HepG2 (cell line): ENCODE data around the gene SOX12. TPM values are rescaled to one million over a fixed set of nuclear protein-coding genes. Genes with fewer than 3 reads are reported as not detected.

Experiments
- GATAD1 ChIP-seq: IDR thresholded peaks from 2 replicates; pipeline ENCODE4 v1.6.1; 2016; ENCODE audit warnings: missing genetic modification reagents, missing compliant biosample characterization
- HDAC1 ChIP-seq: sonication (generic); formaldehyde crosslinking; IDR thresholded peaks from 2 replicates; pipeline ENCODE4 v1.5.1; 2020; ENCODE audit warnings: mild to moderate bottlenecking, missing genetic modification reagents
- KLF13 ChIP-seq: sonication (generic); formaldehyde crosslinking; IDR thresholded peaks from 2 replicates; pipeline ENCODE4 v1.4.0; 2020; ENCODE audit warnings: mild to moderate bottlenecking, missing genetic modification reagents
- MED13 ChIP-seq: sonication (generic); formaldehyde crosslinking; IDR thresholded peaks from 2 replicates; pipeline ENCODE4 v1.5.0; 2020; ENCODE audit warnings: missing genetic modification reagents
- NFKBIZ ChIP-seq: IDR thresholded peaks from 2 replicates; pipeline ENCODE4 v1.6.1; 2018; ENCODE audit warnings: missing genetic modification reagents, missing compliant biosample characterization
- PHF5A ChIP-seq: IDR thresholded peaks from one replicate; pipeline ENCODE4 v1.6.1; 2018; ENCODE audit warnings: low read depth, missing genetic modification reagents; ENCODE audit not compliant: unreplicated experiment
- POLR2A ChIP-seq, 2 experiments: IDR thresholded peaks; 2 replicates each; pipeline ENCODE4 v1.6.1; 2011; ENCODE audit warnings: low read depth in 2 of 2, low read length in 2 of 2, mild to moderate bottlenecking in 1 of 2, moderate library complexity in 1 of 2; ENCODE audit not compliant: insufficient read depth in 1 of 2
- RBM39 ChIP-seq: fragments of 200-400 bp; formaldehyde crosslinking; IDR thresholded peaks from one replicate; pipeline ENCODE4 v1.6.1; 2018; ENCODE audit warnings: antibody characterized with exemption, mild to moderate bottlenecking, low read depth, low read length; ENCODE audit not compliant: poor library complexity, severe bottlenecking
- RFXANK ChIP-seq: IDR thresholded peaks from 2 replicates; pipeline ENCODE4 v1.6.1; 2016
- SALL2 ChIP-seq: sonication (generic); formaldehyde crosslinking; IDR thresholded peaks from 2 replicates; pipeline ENCODE4 v1.8.1; 2023; ENCODE audit warnings: mild to moderate bottlenecking, missing genetic modification reagents, inconsistent platforms
- ZNF121 ChIP-seq: sonication (generic); formaldehyde crosslinking; IDR thresholded peaks from 2 replicates; pipeline ENCODE4 v1.5.0; 2020; ENCODE audit warnings: mild to moderate bottlenecking, missing genetic modification reagents
- ZNF567 ChIP-seq: sonication (generic); formaldehyde crosslinking; IDR thresholded peaks from 2 replicates; pipeline ENCODE4 v1.8.1; 2023; ENCODE audit warnings: mild to moderate bottlenecking, missing genetic modification reagents, borderline replicate concordance
- ZNF598 ChIP-seq: sonication (generic); formaldehyde crosslinking; IDR thresholded peaks from 2 replicates; pipeline ENCODE4 v1.5.1; 2020; ENCODE audit warnings: mild to moderate bottlenecking, missing genetic modification reagents, borderline replicate concordance
- ZNF615 ChIP-seq: sonication (generic); formaldehyde crosslinking; IDR thresholded peaks from 2 replicates; pipeline ENCODE4 v1.5.0; 2020; ENCODE audit warnings: mild to moderate bottlenecking, missing genetic modification reagents, borderline replicate concordance
- polyA plus RNA-seq, 8 experiments: library from polyadenylated mRNA; depleted of rRNA in 3 of 8; stranded (reverse) in 7 of 8; unstranded in 1 of 8; fragments of >200 nt; fragmentation: Illumina TruSeq in 4 of 8; extraction: Trizol in 4 of 8; gene quantifications; 2 replicates each; pipeline versions ENCODE4 v1.2.1 to v1.2.3, GENCODE V29; 2011 to 2016; ENCODE audit warnings: low read depth in 4 of 8, missing spikeins in 1 of 8, mixed read lengths in 1 of 8; ENCODE audit not compliant: insufficient read depth in 1 of 8
- total RNA-seq, 5 experiments: library from RNA; depleted of rRNA; stranded (reverse); fragments of >200 nt; fragmentation: Illumina TruSeq; extraction: Trizol; gene quantifications; 2 replicates each; pipeline ENCODE4 v1.2.3, GENCODE V29; 2016; ENCODE audit warnings: low read depth in 1 of 5
- TF ChIP-seq, protein P1 (sequence below): sonication (generic); formaldehyde crosslinking; IDR thresholded peaks from 2 replicates; pipeline ENCODE4 v1.8.1; 2023; ENCODE audit warnings: mild to moderate bottlenecking, inconsistent platforms, moderate library complexity, missing genetic modification reagents, borderline replicate concordance
- TF ChIP-seq, protein P2 (sequence below): sonication (generic); formaldehyde crosslinking; IDR thresholded peaks from 2 replicates; pipeline ENCODE4 v1.5.0; 2020; ENCODE audit warnings: mild to moderate bottlenecking, missing genetic modification reagents, borderline replicate concordance
- TF ChIP-seq, protein P3 (sequence below): sonication (generic); formaldehyde crosslinking; conservative IDR thresholded peaks from 2 replicates; pipeline ENCODE4 v1.4.0; 2020; ENCODE audit warnings: missing genetic modification reagents
- TF ChIP-seq, protein P4 (sequence below): sonication (generic); formaldehyde crosslinking; IDR thresholded peaks from 2 replicates; pipeline ENCODE4 v1.4.0; 2020; ENCODE audit warnings: mild to moderate bottlenecking, missing genetic modification reagents
- TF ChIP-seq, protein P5 (sequence below): sonication (generic); formaldehyde crosslinking; IDR thresholded peaks from 2 replicates; pipeline ENCODE4 v1.5.0; 2020; ENCODE audit warnings: missing genetic modification reagents

SOX12 gene
- total and polyA plus RNA-seq, 2 of the 13 experiments (the other 11 are each of a cell fraction or from before 2014, with no cell fraction given): 10.0 to 18.7 TPM

GRCh38 chr20:325889-326644 is 715 bp downstream of the SOX12 start (continued):
- TF ChIP-seq, protein P1, sequence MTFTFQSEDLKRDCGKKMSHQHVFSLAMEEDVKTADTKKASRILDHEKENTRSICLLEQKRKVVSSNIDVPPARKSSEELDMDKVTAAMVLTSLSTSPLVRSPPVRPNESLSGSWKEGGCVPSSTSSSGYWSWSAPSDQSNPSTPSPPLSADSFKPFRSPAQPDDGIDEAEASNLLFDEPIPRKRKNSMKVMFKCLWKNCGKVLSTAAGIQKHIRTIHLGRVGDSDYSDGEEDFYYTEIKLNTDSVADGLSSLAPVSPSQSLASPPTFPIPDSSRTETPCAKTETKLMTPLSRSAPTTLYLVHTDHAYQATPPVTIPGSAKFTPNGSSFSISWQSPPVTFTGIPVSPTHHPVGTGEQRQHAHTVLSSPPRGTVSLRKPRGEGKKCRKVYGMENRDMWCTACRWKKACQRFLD (CRISPR knock-in tag): no peak
- TF ChIP-seq KLF13 (CRISPR knock-in tag) (no peak), ZNF598 (CRISPR knock-in tag) (no peak), POLR2A (IDR thresholded peaks at IDR 0.05; ENCODE audit: insufficient read depth in 1 of 2, low read depth in 2 of 2, low read length in 2 of 2) (no peak; a peak in 1 of 4 replicates), GATAD1 (CRISPR knock-in tag) (peak; percentile 5; the same call in 1 of the 2 replicates), SALL2 (peak; percentile 28; the same call in 1 of the 2 replicates), PHF5A (CRISPR knock-in tag) (no peak), ZNF567 (peak; percentile 6; the same call in 1 of the 2 replicates), NFKBIZ (CRISPR knock-in tag) (no peak), ZNF121 (CRISPR knock-in tag) (no peak), HDAC1 (CRISPR knock-in tag) (no peak; the same call in 1 of the 2 replicates), ZNF615 (CRISPR knock-in tag) (no peak), RBM39 (peak; percentile 12), MED13 (CRISPR knock-in tag) (no peak; the same call in 1 of the 2 replicates), RFXANK (CRISPR knock-in tag) (0 out of 2 replicates have a peak, but pooled peaks have one; percentile 13)
- TF ChIP-seq, protein P2, sequence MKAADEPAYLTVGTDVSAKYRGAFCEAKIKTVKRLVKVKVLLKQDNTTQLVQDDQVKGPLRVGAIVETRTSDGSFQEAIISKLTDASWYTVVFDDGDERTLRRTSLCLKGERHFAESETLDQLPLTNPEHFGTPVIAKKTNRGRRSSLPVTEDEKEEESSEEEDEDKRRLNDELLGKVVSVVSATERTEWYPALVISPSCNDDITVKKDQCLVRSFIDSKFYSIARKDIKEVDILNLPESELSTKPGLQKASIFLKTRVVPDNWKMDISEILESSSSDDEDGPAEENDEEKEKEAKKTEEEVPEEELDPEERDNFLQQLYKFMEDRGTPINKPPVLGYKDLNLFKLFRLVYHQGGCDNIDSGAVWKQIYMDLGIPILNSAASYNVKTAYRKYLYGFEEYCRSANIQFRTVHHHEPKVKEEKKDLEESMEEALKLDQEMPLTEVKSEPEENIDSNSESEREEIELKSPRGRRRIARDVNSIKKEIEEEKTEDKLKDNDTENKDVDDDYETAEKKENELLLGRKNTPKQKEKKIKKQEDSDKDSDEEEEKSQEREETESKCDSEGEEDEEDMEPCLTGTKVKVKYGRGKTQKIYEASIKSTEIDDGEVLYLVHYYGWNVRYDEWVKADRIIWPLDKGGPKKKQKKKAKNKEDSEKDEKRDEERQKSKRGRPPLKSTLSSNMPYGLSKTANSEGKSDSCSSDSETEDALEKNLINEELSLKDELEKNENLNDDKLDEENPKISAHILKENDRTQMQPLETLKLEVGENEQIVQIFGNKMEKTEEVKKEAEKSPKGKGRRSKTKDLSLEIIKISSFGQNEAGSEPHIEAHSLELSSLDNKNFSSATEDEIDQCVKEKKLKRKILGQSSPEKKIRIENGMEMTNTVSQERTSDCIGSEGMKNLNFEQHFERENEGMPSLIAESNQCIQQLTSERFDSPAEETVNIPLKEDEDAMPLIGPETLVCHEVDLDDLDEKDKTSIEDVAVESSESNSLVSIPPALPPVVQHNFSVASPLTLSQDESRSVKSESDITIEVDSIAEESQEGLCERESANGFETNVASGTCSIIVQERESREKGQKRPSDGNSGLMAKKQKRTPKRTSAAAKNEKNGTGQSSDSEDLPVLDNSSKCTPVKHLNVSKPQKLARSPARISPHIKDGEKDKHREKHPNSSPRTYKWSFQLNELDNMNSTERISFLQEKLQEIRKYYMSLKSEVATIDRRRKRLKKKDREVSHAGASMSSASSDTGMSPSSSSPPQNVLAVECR (CRISPR knock-in tag): peak; percentile 57; the same call in 1 of the 2 replicates
- TF ChIP-seq, protein P3, sequence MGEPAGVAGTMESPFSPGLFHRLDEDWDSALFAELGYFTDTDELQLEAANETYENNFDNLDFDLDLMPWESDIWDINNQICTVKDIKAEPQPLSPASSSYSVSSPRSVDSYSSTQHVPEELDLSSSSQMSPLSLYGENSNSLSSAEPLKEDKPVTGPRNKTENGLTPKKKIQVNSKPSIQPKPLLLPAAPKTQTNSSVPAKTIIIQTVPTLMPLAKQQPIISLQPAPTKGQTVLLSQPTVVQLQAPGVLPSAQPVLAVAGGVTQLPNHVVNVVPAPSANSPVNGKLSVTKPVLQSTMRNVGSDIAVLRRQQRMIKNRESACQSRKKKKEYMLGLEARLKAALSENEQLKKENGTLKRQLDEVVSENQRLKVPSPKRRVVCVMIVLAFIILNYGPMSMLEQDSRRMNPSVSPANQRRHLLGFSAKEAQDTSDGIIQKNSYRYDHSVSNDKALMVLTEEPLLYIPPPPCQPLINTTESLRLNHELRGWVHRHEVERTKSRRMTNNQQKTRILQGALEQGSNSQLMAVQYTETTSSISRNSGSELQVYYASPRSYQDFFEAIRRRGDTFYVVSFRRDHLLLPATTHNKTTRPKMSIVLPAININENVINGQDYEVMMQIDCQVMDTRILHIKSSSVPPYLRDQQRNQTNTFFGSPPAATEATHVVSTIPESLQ (CRISPR knock-in tag): no peak
- TF ChIP-seq, protein P4, sequence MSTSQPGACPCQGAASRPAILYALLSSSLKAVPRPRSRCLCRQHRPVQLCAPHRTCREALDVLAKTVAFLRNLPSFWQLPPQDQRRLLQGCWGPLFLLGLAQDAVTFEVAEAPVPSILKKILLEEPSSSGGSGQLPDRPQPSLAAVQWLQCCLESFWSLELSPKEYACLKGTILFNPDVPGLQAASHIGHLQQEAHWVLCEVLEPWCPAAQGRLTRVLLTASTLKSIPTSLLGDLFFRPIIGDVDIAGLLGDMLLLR (CRISPR knock-in tag): no peak; the same call in 1 of the 2 replicates
- TF ChIP-seq, protein P5, sequence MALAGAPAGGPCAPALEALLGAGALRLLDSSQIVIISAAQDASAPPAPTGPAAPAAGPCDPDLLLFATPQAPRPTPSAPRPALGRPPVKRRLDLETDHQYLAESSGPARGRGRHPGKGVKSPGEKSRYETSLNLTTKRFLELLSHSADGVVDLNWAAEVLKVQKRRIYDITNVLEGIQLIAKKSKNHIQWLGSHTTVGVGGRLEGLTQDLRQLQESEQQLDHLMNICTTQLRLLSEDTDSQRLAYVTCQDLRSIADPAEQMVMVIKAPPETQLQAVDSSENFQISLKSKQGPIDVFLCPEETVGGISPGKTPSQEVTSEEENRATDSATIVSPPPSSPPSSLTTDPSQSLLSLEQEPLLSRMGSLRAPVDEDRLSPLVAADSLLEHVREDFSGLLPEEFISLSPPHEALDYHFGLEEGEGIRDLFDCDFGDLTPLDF (CRISPR knock-in tag): peak; percentile 34; the same call in 1 of the 2 replicates
